A204.1 (cell line): ENCODE measurements around the gene KCNMA1.

Source experiments
- FAIRE-seq: peaks from 2 replicates; lab custom pipeline; 2012; peaks lifted over from hg19 to GRCh38; lab: Jason Lieb, UNC

KCNMA1 gene

GRCh38 chr10:77103213-77103612 lies 534.4 kb downstream of the KCNMA1 start:
- FAIRE-seq, result no peak

GRCh38 chr10:77101341-77101740 lies 536.3 kb downstream of the KCNMA1 start:
- FAIRE-seq, result no peak

GRCh38 chr10:77099136-77099535 lies 538.5 kb downstream of the KCNMA1 start:
- FAIRE-seq, result no peak

GRCh38 chr10:77097625-77098024 lies 540.0 kb downstream of the KCNMA1 start:
- no peak for FAIRE-seq

GRCh38 chr10:77093126-77093525 lies 544.5 kb downstream of the KCNMA1 start:
- no peak for FAIRE-seq

GRCh38 chr10:77091597-77092165 lies 545.9 kb downstream of the KCNMA1 start:
- no peak for FAIRE-seq

GRCh38 chr10:77090381-77091356 lies 546.9 kb downstream of the KCNMA1 start:
- no peak for FAIRE-seq

GRCh38 chr10:77087366-77087765 lies 550.2 kb downstream of the KCNMA1 start:
- no peak for FAIRE-seq

GRCh38 chr10:77086081-77086480 lies 551.5 kb downstream of the KCNMA1 start:
- FAIRE-seq, result no peak

GRCh38 chr10:77085344-77085743 lies 552.3 kb downstream of the KCNMA1 start:
- FAIRE-seq, result no peak

- FAIRE-seq, result no peak
Measured at GRCh38 chr10:77084431-77085144, 553.0 kb downstream of the KCNMA1 start.

GRCh38 chr10:77082601-77083252 lies 554.9 kb downstream of the KCNMA1 start:
- FAIRE-seq, result no peak

- FAIRE-seq, result no peak
Measured at GRCh38 chr10:77081481-77081891, 556.1 kb downstream of the KCNMA1 start.

GRCh38 chr10:77080361-77081027 lies 557.1 kb downstream of the KCNMA1 start:
- FAIRE-seq, result no peak

GRCh38 chr10:77079592-77080300 lies 557.9 kb downstream of the KCNMA1 start:
- no peak for FAIRE-seq

- FAIRE-seq, result no peak
Measured at GRCh38 chr10:77077316-77077945, 560.2 kb downstream of the KCNMA1 start.

GRCh38 chr10:77075926-77076325 lies 561.7 kb downstream of the KCNMA1 start:
- no peak for FAIRE-seq

GRCh38 chr10:77074104-77074624 lies 563.4 kb downstream of the KCNMA1 start:
- no peak for FAIRE-seq

- FAIRE-seq, result no peak
Measured at GRCh38 chr10:77073663-77073960, 564.0 kb downstream of the KCNMA1 start.

GRCh38 chr10:77072836-77073662 lies 564.6 kb downstream of the KCNMA1 start:
- no peak for FAIRE-seq
